AG04450 (cell line): Measurements from ENCODE around the gene CDC42EP4. TPM values are rescaled to one million over a fixed set of nuclear protein-coding genes. Genes with fewer than 3 reads are reported as not detected.

Source experiments
- polyA plus RNA-seq: library from polyadenylated mRNA; depleted of rRNA; stranded (reverse); fragments of >200 nt; gene quantifications from 2 replicates; pipeline ENCODE4 v1.2.3, GENCODE V29; 2011; rRNA removed

The CDC42EP4 gene
- polyA plus RNA-seq, 1 experiment, result 21.9 TPM

Other genes with a start within 250 kb of the CDC42EP4 start
- gene SLC39A11, start 219.3 kb downstream of the CDC42EP4 start, polyA plus RNA-seq, result 18.0 and 19.0 TPM in 2 replicates
- gene SSTR2, start 147.0 kb downstream of the CDC42EP4 start, polyA plus RNA-seq, result 0.11 and 0.15 TPM in 2 replicates
- gene COG1, start 118.9 kb downstream of the CDC42EP4 start, polyA plus RNA-seq, result 30.2 and 36.9 TPM in 2 replicates
- not detected in 2 replicates for gene CPSF4L, start 50.1 kb downstream of the CDC42EP4 start, polyA plus RNA-seq